GM19324 (cell line): Measurements from ENCODE around the gene FAM185A.
"Not testable (repeated sequence)": the region's sequence is repeated elsewhere in the genome, so short reads cannot be mapped to it uniquely, and the experiment has no call there.

Experiments
- ATAC-seq: cut with Tn5 transposase; IDR thresholded peaks from one replicate; pipeline ENCODE4 v1.9.1; 2021; ENCODE audit warnings: mild to moderate bottlenecking, moderate library complexity; ENCODE audit not compliant: unreplicated experiment, low FRiP score

The FAM185A gene

DNA sequence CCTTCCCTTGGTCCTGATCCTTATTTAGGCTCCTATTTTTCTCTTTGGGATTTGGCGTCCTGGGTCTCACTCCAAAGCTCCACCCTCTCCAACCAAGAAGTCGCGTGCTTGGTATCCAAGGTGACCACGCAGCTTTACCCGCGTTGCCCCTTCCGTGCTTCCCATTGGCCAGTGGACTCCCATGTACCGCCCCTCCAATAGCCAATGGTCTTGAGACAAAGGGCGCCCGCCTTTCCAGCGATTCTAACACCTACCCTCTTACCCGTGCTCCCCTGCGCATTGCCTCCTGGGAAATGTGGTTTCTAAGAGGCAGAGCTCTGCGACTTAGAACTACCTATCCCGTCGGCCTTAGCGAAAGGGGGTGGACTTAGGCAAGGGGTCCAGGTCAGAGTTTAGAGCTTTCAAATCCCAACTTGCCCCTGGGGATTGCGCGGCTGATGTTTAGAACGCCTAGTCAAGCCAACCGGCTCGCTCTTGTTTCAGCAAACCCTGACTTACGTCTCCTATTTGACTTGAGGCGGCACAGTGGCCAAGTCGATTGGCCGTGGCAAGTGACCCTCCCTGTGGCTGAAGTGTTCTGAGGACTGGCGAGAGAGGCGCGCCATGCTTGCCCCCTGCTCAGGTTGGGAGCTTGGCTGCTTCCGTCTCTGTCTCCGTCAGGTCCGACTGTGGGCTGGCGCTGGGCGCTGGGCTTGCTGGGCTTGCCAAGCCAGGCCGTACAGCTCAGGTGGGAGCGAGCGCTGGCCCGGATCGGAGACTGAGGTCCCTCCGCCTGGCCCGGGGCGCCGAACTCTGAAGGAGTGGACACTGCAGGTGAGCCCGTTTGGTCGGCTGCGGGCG lies at the start of gene FAM185A:
Gene FAM185A, plus strand, starts transcription at position 395 of the 840 bp plus-strand sequence. Its CDS starts 209 bp downstream, at position 604.
- ATAC-seq: peak; percentile 99

DNA sequence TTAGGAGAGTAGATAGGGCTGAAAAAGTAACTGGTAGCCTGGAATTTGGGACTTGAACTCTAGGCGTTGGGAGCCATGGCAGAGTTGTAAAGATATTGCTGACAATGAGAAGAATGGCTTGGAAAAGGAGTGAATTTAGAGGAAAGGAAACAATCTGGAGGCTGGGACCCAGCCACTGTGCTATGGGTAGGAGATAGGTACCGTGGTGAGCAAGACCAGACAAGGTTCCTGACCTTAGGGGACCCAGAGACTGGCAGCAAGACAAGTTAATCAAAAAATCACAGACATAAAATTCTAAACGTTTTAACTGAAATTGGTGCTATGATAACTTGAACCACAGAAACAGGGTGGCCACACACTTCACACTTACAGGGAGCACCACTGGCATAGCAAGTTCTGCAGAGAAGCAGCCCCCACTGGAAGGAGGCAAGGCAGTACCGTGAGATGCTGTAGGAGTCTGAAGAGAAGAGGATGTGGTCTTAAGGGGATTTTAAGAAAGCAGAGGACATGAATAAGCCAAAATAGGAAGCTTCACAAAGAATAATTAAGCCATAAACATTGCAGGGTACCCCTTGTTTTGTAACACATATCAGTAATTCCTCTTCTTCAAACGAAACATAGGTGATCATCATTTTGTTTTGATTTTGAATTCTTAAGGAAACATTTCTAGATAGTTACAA lies 35.6 kb upstream of the FAM185A start:
- peak; percentile 75 for ATAC-seq

DNA sequence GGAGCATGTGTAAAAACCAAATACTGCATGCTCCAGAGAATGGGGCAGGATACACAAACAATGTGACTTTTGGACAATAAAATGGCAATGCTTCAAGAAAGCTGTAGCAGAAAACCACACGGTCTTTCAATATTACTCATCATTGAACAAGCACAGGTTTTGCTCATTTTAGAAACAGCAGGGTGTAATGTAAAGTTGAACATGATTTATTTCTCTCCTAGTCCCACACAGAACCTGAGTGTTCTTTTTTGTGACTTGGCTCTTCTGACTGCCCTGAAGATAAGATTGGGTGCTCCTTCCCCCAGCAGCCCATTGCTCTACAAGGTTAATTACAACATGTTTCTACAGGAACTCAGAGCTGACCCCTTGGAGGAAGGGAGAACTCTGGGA lies 35.1 kb upstream of the FAM185A start:
- ATAC-seq: peak; percentile 71

DNA sequence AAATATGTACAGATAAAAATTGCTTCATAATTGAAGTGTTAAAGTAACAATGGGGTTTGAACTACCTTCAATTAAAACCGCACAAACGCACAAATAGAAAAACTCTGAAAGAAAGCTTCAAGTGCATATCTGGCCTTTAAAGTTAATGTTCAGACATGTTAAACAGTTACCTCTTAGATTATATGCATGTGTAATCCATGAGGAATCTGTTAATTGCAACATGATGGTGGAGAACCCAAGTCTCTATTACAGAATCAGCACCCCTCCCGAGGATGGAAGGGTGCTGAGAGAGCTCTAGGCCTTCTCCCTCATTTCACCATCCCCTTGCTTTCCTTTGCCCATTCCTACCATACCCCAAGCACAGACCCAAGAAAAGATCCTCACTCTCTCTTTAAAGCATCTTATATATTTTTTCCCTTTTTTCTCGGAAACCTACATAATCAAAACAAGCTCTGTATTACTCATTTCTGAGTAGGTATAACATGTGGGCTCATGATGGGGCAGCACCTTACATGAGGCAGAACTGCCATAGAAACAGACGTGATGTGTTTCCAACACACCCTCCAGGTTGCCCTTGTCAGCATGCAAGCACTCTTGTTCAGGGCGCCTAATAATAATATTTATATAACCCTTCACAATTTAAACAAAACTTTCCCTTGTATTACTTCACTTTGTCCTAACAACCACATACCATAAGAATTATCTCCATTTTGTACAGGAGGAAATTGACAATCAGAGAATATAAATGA lies 33.9 kb upstream of the FAM185A start:
- ATAC-seq: not testable (repeated sequence)

DNA sequence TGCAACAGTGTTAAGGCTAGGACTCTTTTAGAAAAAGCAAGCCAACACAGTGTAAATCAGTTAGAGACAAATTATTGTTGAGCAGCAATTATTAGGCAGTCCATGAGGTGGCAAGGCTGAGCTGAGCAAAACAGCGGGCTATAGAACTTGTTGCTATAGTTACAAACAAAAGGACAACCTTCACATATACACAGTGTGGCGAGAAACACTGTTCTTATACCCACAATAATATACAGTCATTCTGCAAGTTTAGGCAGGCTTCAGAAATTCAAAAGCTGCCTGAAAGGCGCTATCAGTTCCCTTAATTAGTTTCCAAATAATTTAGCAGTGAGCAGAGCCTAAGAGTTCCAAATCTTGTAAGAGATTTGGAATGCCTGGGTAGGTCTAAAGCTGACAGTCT lies 33.1 kb upstream of the FAM185A start:
- not testable (repeated sequence) for ATAC-seq

DNA sequence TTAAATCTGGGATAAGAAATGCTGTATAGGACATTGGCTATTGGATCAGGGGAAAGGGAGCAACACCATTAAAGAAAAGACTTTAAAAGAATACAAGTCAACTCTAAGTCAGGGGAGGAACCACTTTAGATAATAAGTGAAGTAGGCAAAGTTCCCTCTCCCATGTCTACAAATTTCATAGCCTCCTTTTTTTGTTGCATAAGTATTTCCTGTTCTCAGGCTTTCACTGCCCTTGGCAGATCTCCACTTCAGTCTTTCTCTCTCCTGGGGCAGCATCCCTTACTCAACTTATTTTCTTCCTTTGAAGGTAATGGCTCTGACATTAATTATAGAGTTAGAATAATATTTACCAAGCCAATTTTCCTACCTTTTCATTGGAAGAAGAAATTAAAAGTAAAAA lies 30.3 kb upstream of the FAM185A start:
- not testable (repeated sequence) for ATAC-seq

DNA sequence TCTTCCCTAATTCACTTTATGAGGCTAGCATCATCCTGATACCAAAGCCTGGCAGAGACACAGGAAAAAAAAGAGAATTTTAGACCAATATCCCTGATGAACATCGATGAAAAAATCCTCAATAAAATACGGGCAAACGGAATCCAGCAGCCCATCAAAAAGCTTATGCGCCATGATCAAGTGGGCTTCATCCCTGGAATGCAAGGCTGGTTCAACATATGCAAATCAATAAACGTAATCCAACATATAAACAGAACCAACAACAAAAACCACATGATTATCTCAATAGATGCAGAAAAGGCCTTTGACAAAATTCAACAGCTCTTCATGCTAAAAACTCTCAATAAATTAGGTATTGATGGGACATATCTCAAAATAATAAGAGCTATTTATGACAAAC lies 22.6 kb upstream of the FAM185A start:
- ATAC-seq: not testable (repeated sequence)

DNA sequence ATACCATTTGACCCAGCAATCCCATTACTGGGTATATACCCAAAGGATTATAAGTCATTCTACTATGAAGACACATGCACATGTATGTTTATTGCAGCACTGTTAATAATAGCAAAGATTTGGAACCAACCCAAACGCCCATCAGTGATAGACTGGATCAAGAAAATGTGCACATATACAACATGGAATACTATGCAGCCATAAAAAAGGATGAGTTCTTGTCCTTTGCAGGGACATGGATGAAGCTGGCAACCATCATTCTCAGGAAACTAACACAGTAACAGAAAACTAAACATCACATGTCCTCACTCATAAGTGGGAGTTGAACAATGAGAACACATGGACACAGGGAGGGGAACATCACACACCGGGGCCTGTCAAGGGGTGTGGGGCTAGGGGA lies 19.1 kb upstream of the FAM185A start:
- ATAC-seq: not testable (repeated sequence)

DNA sequence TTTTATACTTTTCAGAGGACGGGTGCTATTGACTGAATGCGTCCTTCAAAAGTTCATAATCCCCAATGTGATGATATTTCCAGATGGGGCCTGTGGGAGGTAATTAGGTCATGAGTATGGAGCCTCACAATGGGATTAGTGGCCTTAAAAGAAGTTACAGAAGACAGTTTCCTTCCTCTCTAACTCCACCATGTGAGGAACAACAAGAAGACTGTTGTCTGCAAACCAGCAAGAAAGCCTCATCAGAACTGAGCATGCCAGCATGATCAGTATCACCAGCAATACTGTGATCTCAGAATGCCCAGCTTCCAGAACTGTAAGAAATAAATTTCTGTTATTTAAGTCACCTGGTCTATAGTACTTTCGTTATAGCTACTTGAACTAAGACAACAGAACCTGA lies 18.4 kb upstream of the FAM185A start:
- not testable (repeated sequence) for ATAC-seq

DNA sequence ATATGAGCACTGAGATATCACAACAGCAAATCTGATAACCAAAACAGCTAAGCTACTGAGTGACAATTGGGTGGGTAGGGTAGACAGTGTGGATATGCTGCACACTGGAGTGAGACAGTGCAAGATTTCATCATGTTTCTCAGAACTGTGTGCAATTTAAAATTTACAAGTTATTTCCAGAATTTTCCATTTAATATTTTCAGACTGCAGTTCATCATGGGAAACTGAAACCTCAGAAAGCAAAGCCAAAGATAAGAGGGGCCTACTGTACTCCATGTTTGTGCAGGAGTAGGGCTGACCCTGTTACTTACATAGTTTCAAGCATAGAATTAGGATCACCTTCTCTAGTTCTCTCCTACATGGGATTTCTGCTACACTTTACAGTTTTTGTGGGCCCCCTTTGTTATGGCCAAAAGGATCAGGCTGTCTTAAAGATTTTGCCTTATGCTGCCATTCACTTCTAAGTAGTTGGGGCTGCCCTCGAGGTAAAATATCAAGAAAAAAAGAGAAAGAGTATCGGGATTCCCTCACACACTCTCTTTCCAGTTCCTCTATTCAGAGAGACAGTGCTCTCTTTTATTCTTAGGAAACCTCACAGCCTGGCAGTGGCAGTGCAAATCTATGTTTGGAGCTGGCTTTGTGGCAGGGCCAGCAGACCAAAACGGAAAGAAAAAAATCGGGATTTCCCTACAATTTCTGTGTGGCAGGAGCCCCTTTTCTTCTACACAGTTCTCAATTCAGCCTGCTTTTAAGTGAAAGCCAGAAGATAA lies 6.6 kb upstream of the FAM185A start:
- ATAC-seq: not testable (repeated sequence)

DNA sequence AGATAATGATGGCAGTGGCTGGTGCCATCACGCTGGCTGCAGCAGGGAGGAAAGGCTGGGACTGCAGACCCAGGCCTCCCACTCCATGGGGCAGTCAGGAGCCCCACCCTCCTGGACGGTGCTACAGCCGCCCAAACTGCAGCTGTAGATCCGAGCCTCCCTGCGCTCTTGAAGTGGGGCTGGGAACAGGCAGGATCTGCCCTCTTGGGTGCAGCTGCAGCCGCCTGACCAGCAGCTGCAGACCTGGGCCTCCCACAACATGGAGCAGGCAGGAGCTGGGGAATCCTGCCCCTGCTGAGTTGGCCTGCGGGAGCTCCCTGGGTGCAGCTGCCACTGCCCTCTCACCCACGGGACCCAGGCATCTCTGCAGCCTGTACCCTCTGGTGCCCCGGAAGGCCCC lies 4.9 kb upstream of the FAM185A start:
- not testable (repeated sequence) for ATAC-seq

DNA sequence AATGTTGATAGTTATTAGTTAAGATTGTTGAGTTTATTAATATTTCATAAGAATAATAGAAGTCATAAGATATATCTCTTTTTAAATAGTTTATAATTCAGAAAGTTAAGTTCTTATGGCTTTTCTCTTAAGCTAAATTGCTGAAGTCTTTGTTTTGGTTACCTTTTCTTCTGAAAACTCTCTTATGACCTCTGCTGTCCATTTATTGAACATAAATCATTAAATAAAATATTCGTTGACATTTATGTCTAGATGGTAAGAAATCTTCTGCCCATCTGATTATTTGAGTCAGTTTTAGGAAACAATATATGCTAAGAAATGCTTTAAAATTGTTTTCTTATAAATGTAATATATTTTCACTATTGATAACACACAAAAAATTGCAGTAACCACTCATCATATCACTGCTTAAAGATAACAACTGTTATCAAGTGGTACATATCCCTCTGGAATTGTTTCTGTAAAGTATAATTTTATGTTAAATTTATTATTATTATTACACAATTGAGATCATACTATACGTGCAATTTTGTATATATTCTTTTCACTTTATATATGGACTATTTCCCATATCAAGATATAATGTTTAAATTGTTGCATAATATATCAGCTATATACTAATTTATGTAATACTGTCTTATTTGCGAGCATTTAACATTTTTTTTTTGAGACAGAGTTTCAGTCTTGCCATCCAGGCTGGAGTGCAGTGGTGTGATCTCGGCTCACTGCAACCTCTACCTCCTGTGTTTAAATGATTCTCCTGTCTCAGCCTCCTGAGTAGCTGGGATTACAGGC lies 3.1 kb upstream of the FAM185A start:
- not testable (repeated sequence) for ATAC-seq

DNA sequence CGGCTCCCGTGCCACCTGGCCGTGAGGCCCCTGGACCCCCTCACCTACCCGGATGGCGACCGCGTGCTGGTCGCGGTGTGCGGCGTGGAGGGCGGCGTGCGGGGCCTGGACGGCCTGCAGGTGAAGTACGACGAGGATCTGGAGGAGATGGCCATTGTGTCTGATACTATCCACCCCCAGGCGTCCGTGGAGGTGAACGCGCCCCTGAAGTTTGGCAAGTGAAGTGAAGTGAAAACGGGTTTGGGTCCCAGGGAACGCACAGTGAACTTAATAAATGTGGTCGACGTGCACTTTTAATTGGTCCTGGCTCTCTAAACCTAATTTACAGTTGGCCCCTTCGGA lies 617 bp downstream of the FAM185A start:
- peak; percentile 3 for ATAC-seq

DNA sequence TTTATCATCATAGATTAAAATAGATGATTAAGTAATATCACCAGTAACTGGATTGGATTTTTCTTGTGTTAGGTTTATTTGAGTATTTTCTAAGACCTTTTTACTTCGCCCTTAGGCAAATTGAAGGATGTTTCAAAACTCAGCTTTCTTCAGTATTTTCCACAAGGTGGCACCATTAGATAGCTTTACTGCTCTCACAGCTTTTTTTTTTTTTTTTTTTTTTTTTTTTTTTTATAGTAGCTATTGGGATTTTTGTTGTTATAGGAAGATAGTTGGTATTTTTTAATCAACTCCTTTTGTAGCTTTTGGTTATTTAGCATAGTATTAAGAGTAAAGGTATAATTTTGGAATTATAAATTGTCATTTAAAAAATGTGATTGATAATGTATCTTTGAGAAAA lies 9.4 kb downstream of the FAM185A start:
- ATAC-seq: not testable (repeated sequence)

DNA sequence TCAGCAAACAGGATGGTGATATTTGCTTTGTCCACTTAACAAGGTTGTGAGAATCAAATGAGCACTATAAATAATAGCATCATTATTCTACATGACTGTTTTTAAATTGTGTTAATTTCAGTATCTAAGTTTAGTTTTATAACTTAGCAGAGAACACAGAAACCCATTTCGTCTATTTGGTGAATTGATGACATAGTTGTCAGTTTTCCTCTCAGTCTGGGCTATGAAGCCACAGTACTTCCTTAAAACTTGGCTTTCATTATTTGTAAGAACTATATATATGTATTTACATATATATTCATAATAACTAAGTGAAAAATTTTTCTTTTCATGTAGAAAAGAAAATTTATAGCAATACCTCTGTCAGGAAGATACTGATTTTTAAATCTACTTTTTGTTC lies 11.1 kb downstream of the FAM185A start:
- ATAC-seq: not testable (repeated sequence)

DNA sequence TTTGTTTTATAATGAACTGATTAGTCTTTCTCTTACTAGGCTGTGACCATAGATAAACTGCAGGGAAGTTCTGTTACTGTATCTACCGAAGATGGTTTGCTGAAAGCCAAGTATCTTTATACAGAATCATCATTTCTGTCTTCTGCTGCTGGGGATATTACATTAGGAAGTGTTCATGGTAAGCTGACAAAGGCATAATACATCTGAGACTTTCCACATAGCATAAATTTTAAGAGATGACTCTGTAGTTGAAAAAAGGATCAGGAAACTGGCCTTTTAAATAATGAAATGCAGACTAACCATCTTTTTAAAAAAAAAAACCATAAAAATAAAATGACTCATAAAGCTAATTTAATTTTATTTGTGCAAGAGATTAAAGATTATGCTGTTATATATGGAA lies 12.4 kb downstream of the FAM185A start:
- ATAC-seq: not testable (repeated sequence)

DNA sequence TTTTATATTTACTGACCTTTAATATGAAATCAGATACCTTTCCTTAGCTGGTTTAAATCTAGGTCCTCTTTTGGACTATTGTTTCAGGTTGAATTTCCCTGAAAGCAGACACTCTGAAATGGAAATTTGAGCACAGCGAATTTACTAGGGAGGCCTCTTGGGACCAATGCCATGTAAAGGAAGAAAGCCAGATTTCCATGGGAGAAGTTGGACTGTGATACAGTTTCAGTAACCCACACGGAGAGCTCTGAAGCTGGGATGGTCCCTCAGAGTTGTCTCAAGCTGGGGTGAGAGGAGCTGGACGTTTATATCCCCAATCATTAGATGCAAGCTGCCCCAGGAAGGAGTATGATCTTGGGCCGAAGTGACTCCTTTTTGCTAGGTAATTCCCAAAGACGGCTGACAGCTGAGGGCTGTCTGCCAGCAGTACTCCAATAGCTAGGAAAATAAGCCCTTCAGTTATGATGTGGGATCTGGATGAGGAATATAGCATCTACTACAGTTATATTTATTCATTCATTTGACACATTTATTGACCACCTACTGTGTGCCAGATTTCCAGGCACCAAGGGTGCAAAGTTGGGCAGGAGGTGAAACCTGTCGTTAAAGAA lies 14.6 kb downstream of the FAM185A start:
- not testable (repeated sequence) for ATAC-seq

DNA sequence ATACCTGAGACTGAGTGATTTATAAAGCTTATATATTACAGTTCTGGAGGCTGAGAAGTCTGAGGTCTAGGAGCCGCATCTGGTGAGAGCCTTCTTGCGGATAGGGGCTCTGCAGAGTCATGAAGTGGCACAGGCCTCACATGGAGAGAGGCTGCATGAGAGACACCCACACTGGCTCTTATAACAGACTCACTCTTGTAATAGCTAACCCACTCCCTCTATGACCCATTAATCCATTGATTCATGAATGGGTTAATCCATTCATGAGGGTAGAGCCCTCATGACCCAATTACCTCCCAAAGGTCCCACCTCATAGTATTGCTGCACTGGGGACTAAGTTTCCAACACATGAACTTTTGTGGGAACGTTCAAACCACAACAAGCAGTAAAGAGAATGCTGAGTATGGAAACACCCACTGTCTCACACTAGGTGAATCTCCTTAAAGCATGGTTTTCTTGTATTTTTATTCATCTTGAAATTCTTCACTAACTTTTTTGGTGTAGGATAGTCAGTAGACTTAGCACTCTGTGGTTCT lies 20.9 kb downstream of the FAM185A start:
- not testable (repeated sequence) for ATAC-seq

DNA sequence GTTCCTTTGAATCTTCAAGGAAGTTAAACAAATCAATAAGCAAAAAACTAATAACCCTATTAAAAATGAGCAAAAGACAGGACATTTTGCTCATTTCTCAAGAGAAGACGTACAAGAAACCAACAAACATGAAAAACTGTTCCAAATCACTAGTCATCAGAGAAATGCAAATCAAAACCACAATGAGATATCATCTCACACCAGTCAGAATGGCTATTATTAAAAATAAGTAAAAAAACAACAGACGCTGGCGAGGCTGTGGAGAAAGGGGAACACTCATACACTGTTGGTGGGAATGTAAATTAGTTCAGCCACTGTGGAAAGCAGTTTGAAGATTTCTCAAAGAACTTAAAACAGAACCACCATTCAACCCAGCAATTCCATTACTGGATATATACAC lies 21.7 kb downstream of the FAM185A start:
- peak; percentile 73 for ATAC-seq
